ENCODE results near the gene PLA2G1B.

DNA sequence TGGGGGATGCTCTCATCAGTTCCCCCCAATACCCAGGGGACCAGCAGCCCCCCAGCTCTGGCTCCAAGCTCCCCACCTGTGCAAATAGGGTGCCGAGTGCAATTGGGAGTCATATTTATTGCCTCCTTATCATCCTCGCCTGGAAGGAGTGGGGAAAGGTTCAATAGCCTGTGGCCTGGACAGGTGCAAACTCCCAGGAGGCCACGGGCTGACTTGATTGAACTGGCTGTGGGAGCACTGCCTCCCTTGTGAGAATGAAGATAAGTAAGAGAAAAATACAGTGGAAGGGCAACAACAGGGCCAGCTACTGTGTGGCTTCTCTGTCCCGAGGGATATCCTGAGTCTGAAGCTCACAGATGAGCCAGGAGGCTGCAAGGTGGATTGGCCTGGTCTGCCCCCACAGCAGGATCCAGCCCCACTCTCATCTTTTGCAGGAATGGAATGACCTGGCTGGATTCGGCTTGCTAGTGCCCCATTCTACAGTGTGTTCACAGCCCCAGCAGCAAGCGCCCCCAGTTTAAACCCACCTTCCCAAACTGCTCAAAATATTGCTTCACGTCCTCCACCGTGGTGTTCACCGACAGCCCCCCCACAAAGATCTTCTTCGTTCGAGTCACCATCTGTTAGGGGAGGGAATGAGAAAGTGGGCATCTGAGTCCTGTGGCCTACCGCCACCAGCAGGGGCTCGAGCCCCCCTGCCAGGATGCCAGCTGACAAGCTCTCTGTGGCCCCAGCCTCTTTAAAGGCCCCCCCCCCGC, 35.1 kb upstream of the PLA2G1B start:
- TF ChIP-seq, protein P1, sequence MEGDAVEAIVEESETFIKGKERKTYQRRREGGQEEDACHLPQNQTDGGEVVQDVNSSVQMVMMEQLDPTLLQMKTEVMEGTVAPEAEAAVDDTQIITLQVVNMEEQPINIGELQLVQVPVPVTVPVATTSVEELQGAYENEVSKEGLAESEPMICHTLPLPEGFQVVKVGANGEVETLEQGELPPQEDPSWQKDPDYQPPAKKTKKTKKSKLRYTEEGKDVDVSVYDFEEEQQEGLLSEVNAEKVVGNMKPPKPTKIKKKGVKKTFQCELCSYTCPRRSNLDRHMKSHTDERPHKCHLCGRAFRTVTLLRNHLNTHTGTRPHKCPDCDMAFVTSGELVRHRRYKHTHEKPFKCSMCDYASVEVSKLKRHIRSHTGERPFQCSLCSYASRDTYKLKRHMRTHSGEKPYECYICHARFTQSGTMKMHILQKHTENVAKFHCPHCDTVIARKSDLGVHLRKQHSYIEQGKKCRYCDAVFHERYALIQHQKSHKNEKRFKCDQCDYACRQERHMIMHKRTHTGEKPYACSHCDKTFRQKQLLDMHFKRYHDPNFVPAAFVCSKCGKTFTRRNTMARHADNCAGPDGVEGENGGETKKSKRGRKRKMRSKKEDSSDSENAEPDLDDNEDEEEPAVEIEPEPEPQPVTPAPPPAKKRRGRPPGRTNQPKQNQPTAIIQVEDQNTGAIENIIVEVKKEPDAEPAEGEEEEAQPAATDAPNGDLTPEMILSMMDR (IDR thresholded peaks at IDR 0.05): no peak
- no peak for TF ChIP-seq POLR2A (IDR thresholded peaks at IDR 0.05)

All from heart left ventricle (tissue), 13 donors.